DOHH2 (cell line): ENCODE measurements around the gene HRCT1.
A peak's percentile ranks its signal among the peaks of the same experiment; 100 is the strongest.

Experiments used
- H3F3A ChIP-seq: fragments of 200-600 bp; sonication (generic), shearing (Covaris generic); 2 replicates; pipeline ENCODE4 v1.6.0; 2016; ENCODE audit warnings: antibody characterized with exemption, mild to moderate bottlenecking; ENCODE audit not compliant: control insufficient read depth, insufficient read depth
- H3K27ac ChIP-seq: fragments of 200-600 bp; sonication (generic); 2 replicates; pipeline ENCODE4 v1.5.1; 2014; ENCODE audit warnings: low read depth, mild to moderate bottlenecking, low read length, moderate library complexity
- H3K27me3 ChIP-seq: fragments of 200-600 bp; sonication (generic); 2 replicates; pipeline ENCODE4 v1.6.1; 2014; ENCODE audit warnings: mild to moderate bottlenecking, low read length, mixed read lengths; ENCODE audit not compliant: control insufficient read depth
- H3K36me3 ChIP-seq: fragments of 200-600 bp; sonication (generic); 2 replicates; pipeline ENCODE4 v1.6.1; 2014; ENCODE audit warnings: mild to moderate bottlenecking, low read length, moderate library complexity, mixed read lengths; ENCODE audit not compliant: control insufficient read depth
- H3K4me1 ChIP-seq: fragments of 200-600 bp; sonication (generic); 2 replicates; pipeline ENCODE4 v1.6.1; 2014; ENCODE audit warnings: mild to moderate bottlenecking, low read length, mixed read lengths; ENCODE audit not compliant: control insufficient read depth
- H3K4me2 ChIP-seq: fragments of 200-600 bp; sonication (generic); 2 replicates; pipeline ENCODE4 v1.6.0; 2014; ENCODE audit warnings: mild to moderate bottlenecking, low read length, moderate library complexity
- H3K4me3 ChIP-seq: fragments of 200-600 bp; sonication (generic); 2 replicates; pipeline ENCODE4 v1.5.1; 2014; ENCODE audit warnings: mild to moderate bottlenecking, low read length, mixed read lengths
- H3K79me2 ChIP-seq: fragments of 200-600 bp; sonication (generic); 2 replicates; pipeline ENCODE4 v1.6.1; 2014; ENCODE audit warnings: mild to moderate bottlenecking, low read length, mixed read lengths; ENCODE audit not compliant: control insufficient read depth
- H3K9me2 ChIP-seq: fragments of 200-600 bp; sonication (generic); replicated peaks from 2 replicates; pipeline ENCODE4 v1.6.1; 2014; ENCODE audit warnings: mild to moderate bottlenecking, low read length, mixed read lengths; ENCODE audit not compliant: control insufficient read depth
- H3K9me3 ChIP-seq: fragments of 200-600 bp; sonication (generic); 2 replicates; pipeline ENCODE4 v1.6.1; 2014; ENCODE audit warnings: antibody characterized with exemption, low read length, mixed read lengths; ENCODE audit not compliant: control insufficient read depth, insufficient read depth
- H4K20me1 ChIP-seq: fragments of 200-600 bp; sonication (generic); 2 replicates; pipeline ENCODE4 v1.6.0; 2014; ENCODE audit warnings: low read depth, mild to moderate bottlenecking, antibody characterized with exemption, low read length, moderate library complexity; ENCODE audit not compliant: control insufficient read depth, insufficient read depth
- CTCF ChIP-seq: fragments of 200-600 bp; sonication (generic); IDR thresholded peaks from one replicate; pipeline ENCODE4 v1.5.1; 2014; ENCODE audit warnings: antibody characterized with exemption, mild to moderate bottlenecking, low read depth, low read length; ENCODE audit not compliant: poor library complexity, severe bottlenecking
- EZH2phosphoT487 ChIP-seq: fragments of 200-600 bp; sonication (generic); IDR thresholded peaks from 2 replicates; pipeline ENCODE4 v1.6.1; 2017; ENCODE audit warnings: borderline replicate concordance, mild to moderate bottlenecking, antibody characterized with exemption, low read length, moderate library complexity, mixed read lengths

Gene HRCT1

GRCh38 chr9:35937227-35937626 lies 31.2 kb downstream of the HRCT1 start:
- no peaks in the 10 kb centered on the region for H3K9me3 ChIP-seq
- no peaks in the 10 kb centered on the region for H3K9me2 ChIP-seq
- TF ChIP-seq CTCF (no peak), EZH2phosphoT487 (no peak)
- peaks cover 13% of the 10 kb centered on the region for H3F3A ChIP-seq
- H4K20me1 ChIP-seq, result no peaks in the 10 kb centered on the region
- H3K4me2 ChIP-seq, result peak overlapping the region; percentile 59
- no peaks in the 10 kb centered on the region for H3K79me2 ChIP-seq
- H3K27me3 ChIP-seq, result no peaks in the 10 kb centered on the region
- peaks cover 46% of the 10 kb centered on the region for H3K4me1 ChIP-seq
- no peaks in the 10 kb centered on the region for H3K36me3 ChIP-seq
- peak overlapping the region; percentile 25 for H3K4me3 ChIP-seq
- H3K27ac ChIP-seq, result peak overlapping the region; percentile 53

GRCh38 chr9:35938474-35939356 lies 32.7 kb downstream of the HRCT1 start:
- Histone ChIP-seq H3K79me2 (no peaks in the 10 kb centered on the region), H3K36me3 (no peaks in the 10 kb centered on the region), H3F3A (peaks cover 13% of the 10 kb centered on the region), H4K20me1 (no peaks in the 10 kb centered on the region), H3K27ac (peak overlapping the region; percentile 53), H3K4me3 (peak overlapping the region; percentile 47), H3K4me2 (peak overlapping the region; percentile 59), H3K27me3 (no peaks in the 10 kb centered on the region), H3K9me3 (no peaks in the 10 kb centered on the region), H3K4me1 (peaks cover 46% of the 10 kb centered on the region), H3K9me2 (no peaks in the 10 kb centered on the region)
- TF ChIP-seq CTCF (no peak), EZH2phosphoT487 (no peak)

DNA sequence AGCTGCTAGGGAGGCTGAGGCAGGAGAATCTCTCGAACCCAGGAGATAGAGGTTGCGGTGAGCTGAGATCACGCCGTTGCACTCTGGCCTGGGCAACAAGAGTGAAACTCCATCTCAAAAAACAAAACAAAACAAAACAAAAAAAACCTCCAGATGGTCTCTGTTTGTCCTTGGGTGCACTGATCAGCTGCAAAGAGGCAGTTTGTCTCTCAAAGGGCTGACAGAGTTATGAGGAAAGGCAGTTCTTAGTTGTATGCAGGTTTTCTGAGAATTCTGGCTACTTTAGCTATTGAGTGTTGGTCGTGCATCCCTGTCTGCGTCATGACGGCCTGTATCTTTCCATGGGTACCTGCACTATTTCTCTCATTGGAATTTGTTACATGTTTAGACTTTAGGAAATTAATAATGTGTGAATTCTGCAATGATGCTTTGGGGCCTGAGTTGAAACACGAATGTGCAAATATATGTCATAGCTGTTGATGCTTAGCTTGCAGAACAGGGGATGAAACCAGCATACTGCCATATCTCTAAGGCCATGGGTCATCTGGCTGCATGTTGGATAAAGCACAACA lies 33.8 kb downstream of the HRCT1 start:
- Histone ChIP-seq H3K27me3 (no peaks in the 10 kb centered on the region), H3K79me2 (no peaks in the 10 kb centered on the region), H3K36me3 (no peaks in the 10 kb centered on the region)

More for the DNA sequence above, 33.8 kb downstream of the HRCT1 start:
- H4K20me1 ChIP-seq, result no peaks in the 10 kb centered on the region
- TF ChIP-seq CTCF, result no peak
- no peak for TF ChIP-seq EZH2phosphoT487
- peaks cover 46% of the 10 kb centered on the region for H3K4me1 ChIP-seq
- H3F3A ChIP-seq, result peaks cover 18% of the 10 kb centered on the region
- H3K9me3 ChIP-seq, result no peaks in the 10 kb centered on the region
- no peak overlapping the region for H3K4me2 ChIP-seq
- H3K27ac ChIP-seq, result no peak overlapping the region
- no peak overlapping the region for H3K4me3 ChIP-seq
- H3K9me2 ChIP-seq, result no peaks in the 10 kb centered on the region
